Gastrocnemius medialis (tissue), 4 donors: ENCODE measurements around the gene LRRC4C. TPM values are rescaled to one million over a fixed set of nuclear protein-coding genes. Genes with fewer than 3 reads are reported as not detected.

Experiments used
- ATAC-seq, 2 donors: fragments of 150-250 bp; one replicate each; pipeline ENCODE4 v1.9.1; 2016
- DNase-seq, 2 donors: peaks; one replicate each; pipeline ENCODE4 v3.0.0-alpha.2; 2019
- H3K27ac ChIP-seq, 4 donors: fragments of 200-600 bp; sonication (generic); 1 replicate in 1 of 4; 2 replicates in 3 of 4; pipeline ENCODE4 v1.5.1; 2016 to 2018; ENCODE audit warnings: mild to moderate bottlenecking in 2 of 4, moderate library complexity in 1 of 4
- H3K27me3 ChIP-seq, 3 donors: fragments of 200-600 bp; sonication (generic) in 2 of 3; 1 replicate in 1 of 3; 2 replicates in 2 of 3; pipeline versions ENCODE4 v1.5.1 to v1.6.0; 2016 to 2019; ENCODE audit warnings: mild to moderate bottlenecking in 1 of 3, moderate library complexity in 1 of 3
- H3K36me3 ChIP-seq, 2 donors: fragments of 200-600 bp; sonication (generic) in 1 of 2; one replicate each; pipeline ENCODE4 v1.5.1; 2017 to 2018
- H3K4me1 ChIP-seq, 2 donors: fragments of 200-600 bp; sonication (generic) in 1 of 2; one replicate each; pipeline ENCODE4 v1.5.1; 2016 to 2017; ENCODE audit warnings: mild to moderate bottlenecking in 2 of 2
- H3K4me3 ChIP-seq, 4 donors: fragments of 200-600 bp; sonication (generic) in 3 of 4; 1 replicate in 1 of 4; 2 replicates in 3 of 4; pipeline ENCODE4 v1.5.1; 2016 to 2019; ENCODE audit warnings: mild to moderate bottlenecking in 2 of 4
- H3K9me3 ChIP-seq, 3 donors: fragments of 200-600 bp; sonication (generic) in 2 of 3; 1 replicate in 1 of 3; 2 replicates in 2 of 3; pipeline ENCODE4 v1.5.1; 2016 to 2019
- CTCF ChIP-seq, 5 experiments: fragments of 450-650 bp in 3 of 5; fragments of 200-600 bp in 2 of 5; sonication (generic) in 2 of 5; IDR thresholded peaks in 4 of 5; conservative IDR thresholded peaks in 1 of 5; 1 replicate in 4 of 5; 2 replicates in 1 of 5; pipeline ENCODE4 v1.5.1; 2016 to 2019; ENCODE audit warnings: antibody characterized with exemption in 5 of 5, mild to moderate bottlenecking in 3 of 5, moderate library complexity in 3 of 5
- POLR2A ChIP-seq, 2 donors: fragments of 450-650 bp; IDR thresholded peaks; one replicate each; pipeline ENCODE4 v1.6.1; 2017; ENCODE audit warnings: antibody characterized with exemption in 2 of 2, mild to moderate bottlenecking in 2 of 2, moderate library complexity in 2 of 2
- in situ Hi-C, 4 donors: fragments of 200-750 bp; cut with MboI; loops; one replicate each; pipeline versions ENCODE4 v1.15.0 to v1.8.0; 2017; ENCODE audit warnings: low sequenced_read_pairs in 4 of 4
- intact Hi-C: fragments of 100-400 bp; cut with DNase I; formaldehyde crosslinking; loops from one replicate; pipeline ENCODE4 v1.15.1; 2023; ENCODE audit warnings: low total_unique reads
- total RNA-seq, 4 donors: library from RNA; depleted of rRNA; stranded (reverse); fragments of >200 nt; gene quantifications; one replicate each; pipeline versions ENCODE4 v1.1.0 to v1.2.3, GENCODE V29; 2016

LRRC4C gene
- total RNA-seq, 4 donors from 2014 or later, result 0.15 to 0.59 (median 0.24) TPM; not detected in 1

- intact Hi-C loops (no loop called here), in situ Hi-C loops (no loop called here)
- H3K36me3 ChIP-seq, result no peaks in the 10 kb centered on the region
- H3K4me3 ChIP-seq, result no peak overlapping the region
- DNase-seq (no peak), ATAC-seq (no peak)
- H3K9me3 ChIP-seq, result no peaks in the 10 kb centered on the region
- no peaks in the 10 kb centered on the region for H3K4me1 ChIP-seq
- H3K27ac ChIP-seq, result no peak overlapping the region
- H3K27me3 ChIP-seq, result no peaks in the 10 kb centered on the region
- no peak for TF ChIP-seq POLR2A (IDR thresholded peaks at IDR 0.05)
- TF ChIP-seq CTCF (IDR thresholded peaks at IDR 0.05 in 4 of 5, conservative IDR thresholded peaks at IDR 0.05 in 1 of 5), result no peak
Observed at GRCh38 chr11:40223596-40224330, 1235.7 kb downstream of the LRRC4C start.

DNA sequence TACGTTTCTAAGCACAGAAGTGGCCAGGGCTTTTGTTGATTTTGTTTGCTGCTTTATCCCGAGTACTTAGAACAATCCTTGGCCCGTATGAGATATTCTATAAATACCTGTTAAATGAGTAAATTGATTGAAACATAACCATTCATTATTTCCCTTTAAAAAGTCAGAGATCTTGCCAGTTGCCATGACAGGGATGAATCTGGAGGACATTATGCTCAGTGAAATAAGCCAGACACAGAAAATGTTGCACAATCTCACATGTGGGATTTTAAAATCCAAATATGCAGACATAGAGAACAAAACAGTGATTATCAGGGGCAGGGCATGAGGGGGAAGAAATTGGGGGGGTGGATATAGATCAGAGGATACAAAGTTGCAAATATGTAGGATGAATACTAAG lies 1240.1 kb downstream of the LRRC4C start:
- H3K36me3 ChIP-seq, result no peaks in the 10 kb centered on the region
- intact Hi-C loops, result no loop called here
- no peaks in the 10 kb centered on the region for H3K4me1 ChIP-seq
- in situ Hi-C loops, result no loop called here
- peak in 1 of 2 donors; percentile 64 for ATAC-seq
- H3K27me3 ChIP-seq, result no peaks in the 10 kb centered on the region
- no peak overlapping the region for H3K4me3 ChIP-seq
- H3K27ac ChIP-seq, result no peak overlapping the region
- no peak for TF ChIP-seq POLR2A (IDR thresholded peaks at IDR 0.05)
- no peak for TF ChIP-seq CTCF (IDR thresholded peaks at IDR 0.05 in 4 of 5, conservative IDR thresholded peaks at IDR 0.05 in 1 of 5)
- DNase-seq, result no peak
- H3K9me3 ChIP-seq, result no peaks in the 10 kb centered on the region

DNA sequence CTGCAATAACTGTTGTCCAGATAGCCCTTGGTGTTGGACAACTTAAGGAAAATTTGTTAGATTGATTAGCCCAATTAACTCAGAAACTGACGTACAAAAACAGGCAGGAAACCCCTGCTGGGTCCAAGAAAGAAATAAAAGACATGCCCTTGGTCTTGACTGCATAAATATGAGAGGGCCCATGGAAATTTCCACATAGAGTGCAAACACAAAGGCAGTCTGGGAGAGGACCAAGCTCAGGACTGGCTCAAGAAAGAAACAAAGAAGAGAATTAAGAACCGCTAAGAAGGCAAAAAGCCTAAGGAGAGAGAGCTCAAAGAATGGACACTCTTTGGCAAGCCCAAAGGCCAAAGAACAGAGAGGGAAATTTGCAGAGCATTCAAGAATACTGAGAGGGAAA lies 1243.9 kb downstream of the LRRC4C start:
- intact Hi-C loops, result no loop called here
- no peak for DNase-seq
- no peak overlapping the region for H3K27ac ChIP-seq
- H3K4me3 ChIP-seq, result no peak overlapping the region
- no peak for TF ChIP-seq POLR2A (IDR thresholded peaks at IDR 0.05)
- no peak for TF ChIP-seq CTCF (IDR thresholded peaks at IDR 0.05 in 4 of 5, conservative IDR thresholded peaks at IDR 0.05 in 1 of 5)
- H3K4me1 ChIP-seq, result no peaks in the 10 kb centered on the region
- no peaks in the 10 kb centered on the region for H3K36me3 ChIP-seq
- H3K9me3 ChIP-seq, result no peaks in the 10 kb centered on the region
- no peak for ATAC-seq
- H3K27me3 ChIP-seq, result no peaks in the 10 kb centered on the region
- in situ Hi-C loops, result no loop called here

- in situ Hi-C loops, result no loop called here
Observed at GRCh38 chr11:40207416-40207815, 1252.0 kb downstream of the LRRC4C start.

More at GRCh38 chr11:40207416-40207815, 1252.0 kb downstream of the LRRC4C start:
- Histone ChIP-seq H3K9me3 (no peaks in the 10 kb centered on the region), H3K36me3 (no peaks in the 10 kb centered on the region), H3K4me1 (no peaks in the 10 kb centered on the region), H3K27ac (no peak overlapping the region), H3K4me3 (no peak overlapping the region), H3K27me3 (no peaks in the 10 kb centered on the region)
- ATAC-seq (no peak), DNase-seq (no peak)
- TF ChIP-seq POLR2A (IDR thresholded peaks at IDR 0.05), result no peak
- TF ChIP-seq CTCF (IDR thresholded peaks at IDR 0.05 in 4 of 5, conservative IDR thresholded peaks at IDR 0.05 in 1 of 5), result no peak
- intact Hi-C loops, result no loop called here
